KMS-11 (cell line): ENCODE data around the gene PAPPA.

Experiments used
- H2AFZ ChIP-seq: fragments of 200-600 bp; sonication (generic); 2 replicates; pipeline ENCODE4 v1.6.1; 2016; ENCODE audit warnings: antibody characterized with exemption, mixed run types, low read depth
- H3K27ac ChIP-seq: fragments of 200-600 bp; sonication (generic); 2 replicates; pipeline ENCODE4 v1.6.1; 2016; ENCODE audit warnings: mild to moderate bottlenecking, mixed run types
- H3K27me3 ChIP-seq: fragments of 200-600 bp; sonication (generic); 2 replicates; pipeline ENCODE4 v1.6.1; 2017; ENCODE audit warnings: mild to moderate bottlenecking, low read depth, mixed run types, moderate library complexity; ENCODE audit not compliant: insufficient read depth
- H3K36me3 ChIP-seq: fragments of 200-600 bp; sonication (generic); 2 replicates; pipeline ENCODE4 v1.6.1; 2017; ENCODE audit warnings: mild to moderate bottlenecking, mixed run types; ENCODE audit not compliant: insufficient read depth
- H3K4me1 ChIP-seq: fragments of 200-600 bp; sonication (generic); 2 replicates; pipeline ENCODE4 v1.6.1; 2016; ENCODE audit warnings: mild to moderate bottlenecking, low read depth, mixed run types; ENCODE audit not compliant: poor library complexity, severe bottlenecking
- H3K4me2 ChIP-seq: fragments of 200-600 bp; sonication (generic); 2 replicates; pipeline ENCODE4 v1.7.0; 2016; ENCODE audit warnings: mild to moderate bottlenecking, mixed run types
- H3K4me3 ChIP-seq: fragments of 200-600 bp; sonication (generic); IDR thresholded peaks from 2 replicates; pipeline ENCODE4 v1.6.1; 2017; ENCODE audit warnings: low read depth, low read length, mixed read lengths; ENCODE audit not compliant: insufficient read depth
- H3K79me2 ChIP-seq: fragments of 200-600 bp; sonication (generic); 2 replicates; pipeline ENCODE4 v1.6.1; 2016; ENCODE audit warnings: low read depth, mixed run types; ENCODE audit not compliant: insufficient read depth
- H3K9ac ChIP-seq: fragments of 200-600 bp; sonication (generic); 2 replicates; pipeline ENCODE4 v1.6.1; 2016; ENCODE audit warnings: mild to moderate bottlenecking, mixed run types
- H4K20me1 ChIP-seq: fragments of 200-600 bp; sonication (generic); 2 replicates; pipeline ENCODE4 v1.6.1; 2016; ENCODE audit warnings: mild to moderate bottlenecking, mixed run types; ENCODE audit not compliant: insufficient read depth
- CTCF ChIP-seq: fragments of 200-600 bp; sonication (generic); conservative IDR thresholded peaks from 2 replicates; pipeline ENCODE4 v1.6.1; 2017; ENCODE audit warnings: low read depth, mild to moderate bottlenecking, antibody characterized with exemption, low read length, moderate library complexity, mixed read lengths

PAPPA gene

GRCh38 chr9:116223926-116224325 lies 70.3 kb downstream of the PAPPA start:
- Histone ChIP-seq H3K9ac (no peak overlapping the region), H3K4me1 (no peaks in the 10 kb centered on the region), H4K20me1 (no peaks in the 10 kb centered on the region), H3K27ac (no peak overlapping the region), H3K79me2 (no peaks in the 10 kb centered on the region), H3K36me3 (no peaks in the 10 kb centered on the region), H3K4me2 (no peak overlapping the region), H3K4me3 (no peak overlapping the region), H2AFZ (no peak overlapping the region), H3K27me3 (no peaks in the 10 kb centered on the region)
- no peak for TF ChIP-seq CTCF

GRCh38 chr9:116230051-116230632 lies 76.6 kb downstream of the PAPPA start:
- H3K79me2 ChIP-seq: no peaks in the 10 kb centered on the region
- H3K27me3 ChIP-seq: no peaks in the 10 kb centered on the region
- TF ChIP-seq CTCF: no peak
- H2AFZ ChIP-seq: no peak overlapping the region
- no peak overlapping the region for H3K4me2 ChIP-seq
- no peaks in the 10 kb centered on the region for H3K4me1 ChIP-seq
- H3K9ac ChIP-seq: no peak overlapping the region
- no peak overlapping the region for H3K27ac ChIP-seq
- H4K20me1 ChIP-seq: no peaks in the 10 kb centered on the region
- H3K36me3 ChIP-seq: no peaks in the 10 kb centered on the region
- no peak overlapping the region for H3K4me3 ChIP-seq

GRCh38 chr9:116232424-116233159 lies 79.0 kb downstream of the PAPPA start:
- no peak overlapping the region for H3K27ac ChIP-seq
- no peak overlapping the region for H3K4me3 ChIP-seq
- no peaks in the 10 kb centered on the region for H3K27me3 ChIP-seq
- no peaks in the 10 kb centered on the region for H3K4me1 ChIP-seq
- no peak overlapping the region for H2AFZ ChIP-seq
- no peak overlapping the region for H3K4me2 ChIP-seq
- no peak overlapping the region for H3K9ac ChIP-seq
- no peaks in the 10 kb centered on the region for H3K79me2 ChIP-seq
- no peaks in the 10 kb centered on the region for H4K20me1 ChIP-seq
- TF ChIP-seq CTCF: no peak
- H3K36me3 ChIP-seq: no peaks in the 10 kb centered on the region

- Histone ChIP-seq H3K27me3 (no peaks in the 10 kb centered on the region), H2AFZ (no peak overlapping the region), H3K79me2 (no peaks in the 10 kb centered on the region), H3K4me2 (no peak overlapping the region), H3K4me1 (no peaks in the 10 kb centered on the region), H3K36me3 (no peaks in the 10 kb centered on the region), H3K9ac (no peak overlapping the region), H4K20me1 (no peaks in the 10 kb centered on the region), H3K4me3 (no peak overlapping the region), H3K27ac (no peak overlapping the region)
- no peak for TF ChIP-seq CTCF
Measured at GRCh38 chr9:116233160-116233530, 79.6 kb downstream of the PAPPA start.
